NK-92 (cell line): ENCODE results near the gene POU2F2.
A peak's percentile ranks its signal among the peaks of the same experiment; 100 is the strongest.

ENCODE experiments used
- DNase-seq: peaks from one replicate; lab custom pipeline; 2025; ENCODE audit not compliant: unreplicated experiment; lab: John Stamatoyannopoulos, UW

Gene POU2F2

DNA sequence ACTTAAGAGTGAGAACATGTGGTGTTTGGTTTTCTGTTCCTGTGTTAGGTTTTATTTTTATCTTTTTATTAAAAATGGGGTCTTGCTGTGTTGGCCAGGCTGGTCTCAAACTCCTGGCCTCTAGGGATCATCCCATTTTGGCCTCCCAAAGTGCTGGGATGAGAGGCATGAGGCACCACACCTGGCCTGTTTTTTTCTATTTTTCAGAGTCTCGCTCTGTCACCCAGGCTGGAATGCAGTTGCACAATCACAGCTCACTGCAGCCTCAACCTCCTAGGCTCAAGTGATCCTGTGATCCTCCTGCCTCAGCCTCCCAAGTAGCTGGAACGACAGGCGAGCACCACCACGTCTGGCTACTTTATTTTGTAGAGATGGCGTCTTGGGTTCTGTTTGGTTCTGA, 48.7 kb downstream of the POU2F2 start:
- no peak for DNase-seq

- no peak for DNase-seq
These were observed 50.6 kb downstream of the POU2F2 start for GRCh38 chr19:42081584-42082203.

DNA sequence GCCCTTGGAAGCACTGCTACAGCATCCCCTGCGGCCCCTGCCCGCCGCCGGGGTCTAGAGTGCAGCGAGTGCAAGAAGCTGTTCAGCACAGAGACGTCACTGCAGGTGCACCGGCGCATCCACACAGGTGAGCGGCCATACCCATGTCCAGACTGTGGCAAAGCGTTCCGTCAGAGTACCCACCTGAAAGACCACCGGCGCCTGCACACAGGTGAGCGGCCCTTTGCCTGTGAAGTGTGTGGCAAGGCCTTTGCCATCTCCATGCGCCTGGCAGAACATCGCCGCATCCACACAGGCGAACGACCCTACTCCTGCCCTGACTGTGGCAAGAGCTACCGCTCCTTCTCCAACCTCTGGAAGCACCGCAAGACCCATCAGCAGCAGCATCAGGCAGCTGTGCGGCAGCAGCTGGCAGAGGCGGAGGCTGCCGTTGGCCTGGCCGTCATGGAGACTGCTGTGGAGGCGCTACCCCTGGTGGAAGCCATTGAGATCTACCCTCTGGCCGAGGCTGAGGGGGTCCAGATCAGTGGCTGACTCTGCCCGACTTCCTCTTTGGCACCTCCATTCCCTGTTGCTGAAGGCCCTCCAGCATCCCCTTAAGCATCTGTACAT, 51.4 kb downstream of the POU2F2 start:
- DNase-seq = no peak

GRCh38 chr19:42079886-42080763, 52.1 kb downstream of the POU2F2 start:
- no peak for DNase-seq

GRCh38 chr19:42079276-42079669, 53.0 kb downstream of the POU2F2 start:
- no peak for DNase-seq

- no peak for DNase-seq
These were observed 53.5 kb downstream of the POU2F2 start for GRCh38 chr19:42078538-42079275.

GRCh38 chr19:42078058-42078457, 54.2 kb downstream of the POU2F2 start:
- no peak for DNase-seq

- no peak for DNase-seq
These were observed 55.8 kb downstream of the POU2F2 start for GRCh38 chr19:42076380-42076944.

DNA sequence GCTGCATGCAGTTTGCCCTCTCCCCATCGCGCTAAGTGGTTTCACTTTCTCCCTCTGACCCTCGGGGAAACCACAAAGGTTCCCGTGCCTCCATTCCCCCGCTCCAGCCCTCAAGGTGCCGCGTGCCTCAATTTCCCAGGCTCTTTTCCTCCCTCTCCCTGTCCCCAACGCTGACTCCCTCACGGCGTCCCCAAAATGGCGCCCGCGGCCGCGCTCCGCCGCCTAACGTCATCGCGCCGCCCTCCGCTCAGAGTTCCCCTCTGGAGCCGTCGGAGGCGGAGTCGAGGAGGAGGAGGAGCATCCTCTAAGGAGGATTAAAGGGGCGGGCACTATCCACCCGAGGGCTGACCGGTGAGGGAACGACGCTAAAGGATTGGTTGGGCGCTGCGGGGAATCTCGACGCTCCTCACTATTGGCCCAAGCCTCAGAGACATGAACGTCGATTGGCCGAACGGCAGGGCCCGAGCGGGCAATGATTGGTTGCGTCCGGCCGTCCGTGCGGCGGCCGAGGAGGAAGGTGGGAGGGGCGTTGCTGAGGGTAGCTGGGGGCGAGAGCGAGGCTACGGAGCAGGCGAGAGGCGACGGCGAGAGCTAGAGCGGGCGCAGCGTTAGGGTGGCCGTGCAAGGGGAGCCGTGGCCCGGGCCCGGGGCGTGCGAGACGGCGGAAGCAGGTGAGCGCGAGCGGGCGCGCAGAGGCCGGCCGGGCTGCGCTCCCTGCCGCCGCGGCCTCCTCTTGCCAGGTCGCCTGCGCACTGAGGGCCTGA, 56.4 kb downstream of the POU2F2 start, which contains the start of gene ZNF574:
TSS of gene ZNF574 (plus strand) at position 551 of the 764 bp plus-strand sequence. CDS start 2,441 bp downstream, outside the sequence.
- DNase-seq = peak; percentile 88

- DNase-seq = no peak
These were observed 57.0 kb downstream of the POU2F2 start for GRCh38 chr19:42075364-42075615.

- no peak for DNase-seq
These were observed 57.5 kb downstream of the POU2F2 start for GRCh38 chr19:42074513-42075363.

GRCh38 chr19:42071247-42071646, 61.0 kb downstream of the POU2F2 start:
- DNase-seq = no peak

GRCh38 chr19:42069619-42070351, 62.5 kb downstream of the POU2F2 start, which contains the start of gene GRIK5:
Gene GRIK5, minus strand, starts transcription at chr19:42070206. Its CDS starts 4,436 bp downstream, at chr19:42065770.
- DNase-seq = no peak

- no peak for DNase-seq
These were observed 63.3 kb downstream of the POU2F2 start for GRCh38 chr19:42068756-42069571.

GRCh38 chr19:42068361-42068755, 63.9 kb downstream of the POU2F2 start:
- DNase-seq = no peak

- no peak for DNase-seq
These were observed 64.8 kb downstream of the POU2F2 start for GRCh38 chr19:42067315-42067888.

DNA sequence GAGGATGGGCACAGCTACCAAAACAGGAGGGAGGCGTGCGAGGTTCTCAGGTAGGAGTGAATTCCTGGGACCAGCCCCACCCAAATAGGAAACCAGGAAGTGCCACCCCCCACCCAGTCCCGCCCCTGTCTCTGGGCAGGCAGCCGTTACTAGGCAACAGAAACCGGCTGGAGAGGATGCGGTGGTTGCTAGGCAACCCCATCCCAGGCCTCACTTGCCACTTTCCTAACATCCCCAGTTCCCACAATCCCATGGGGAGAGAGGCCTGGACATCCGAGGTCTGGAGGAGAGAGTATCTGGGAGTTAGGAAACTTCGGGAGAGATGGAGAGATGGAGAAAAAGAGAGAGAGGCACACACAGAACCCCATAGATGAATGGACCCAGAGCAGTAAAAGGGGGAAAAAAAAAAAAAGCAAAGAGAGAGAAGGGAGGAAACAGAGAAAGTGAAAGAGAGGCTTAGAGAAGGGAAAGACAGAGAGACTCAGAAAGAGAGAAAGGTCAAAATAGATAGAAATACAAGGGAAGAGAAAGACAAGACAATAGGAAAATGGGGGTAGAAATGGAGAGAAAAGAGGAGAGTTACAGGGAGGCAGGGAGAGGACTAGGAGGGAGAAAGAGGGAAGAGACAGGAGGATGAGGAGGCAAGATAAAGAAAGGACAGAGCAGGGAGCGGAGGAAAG, 66.0 kb downstream of the POU2F2 start:
- DNase-seq = no peak
